Stimulated activated CD4-positive, alpha-beta T cell treated with anti-CD3 and anti-CD28 coated beads, Interleukin-2, amount 100 ng/mL, for 4 hours (primary cell): ENCODE data around the gene AHCTF1.
"Not testable (repeated sequence)": the region's sequence is repeated elsewhere in the genome, so short reads cannot be mapped to it uniquely, and the experiment has no call there.

Source experiments
- DNase-seq: peaks from one replicate; pipeline ENCODE4 v3.0.0-alpha.2; 2020; ENCODE audit warnings: low read depth

Gene AHCTF1

GRCh38 chr1:246836209-246836966 is 95.4 kb downstream of the AHCTF1 start:
- no peak for DNase-seq

GRCh38 chr1:246831543-246831942 is 100.2 kb downstream of the AHCTF1 start:
- DNase-seq = no peak

- no peak for DNase-seq
These were observed 102.9 kb downstream of the AHCTF1 start for GRCh38 chr1:246828818-246829217.

- no peak for DNase-seq
These were observed 104.4 kb downstream of the AHCTF1 start for GRCh38 chr1:246827396-246827795.

- no peak for DNase-seq
These were observed 106.1 kb downstream of the AHCTF1 start for GRCh38 chr1:246825557-246826175.

GRCh38 chr1:246824541-246824940 is 107.2 kb downstream of the AHCTF1 start:
- DNase-seq = no peak

GRCh38 chr1:246822154-246822553 is 109.6 kb downstream of the AHCTF1 start:
- DNase-seq = not testable (repeated sequence)

- DNase-seq = no peak
These were observed 111.1 kb downstream of the AHCTF1 start for GRCh38 chr1:246820666-246821065.

GRCh38 chr1:246817778-246818177 is 114.0 kb downstream of the AHCTF1 start:
- not testable (repeated sequence) for DNase-seq

- no peak for DNase-seq
These were observed 116.0 kb downstream of the AHCTF1 start for GRCh38 chr1:246815693-246816270.

GRCh38 chr1:246814890-246815289 is 116.9 kb downstream of the AHCTF1 start:
- no peak for DNase-seq

- DNase-seq = not testable (repeated sequence)
These were observed 118.4 kb downstream of the AHCTF1 start for GRCh38 chr1:246813325-246813724.

- DNase-seq = no peak
These were observed 119.8 kb downstream of the AHCTF1 start for GRCh38 chr1:246811985-246812384.

GRCh38 chr1:246809473-246809872 is 122.3 kb downstream of the AHCTF1 start:
- no peak for DNase-seq

GRCh38 chr1:246805135-246805716 is 126.5 kb downstream of the AHCTF1 start:
- DNase-seq = no peak

- no peak for DNase-seq
These were observed 127.9 kb downstream of the AHCTF1 start for GRCh38 chr1:246803883-246804282.

- no peak for DNase-seq
These were observed 128.4 kb downstream of the AHCTF1 start for GRCh38 chr1:246803373-246803772.

- no peak for DNase-seq
These were observed 130.3 kb downstream of the AHCTF1 start for GRCh38 chr1:246801241-246802020.

- DNase-seq = no peak
These were observed 131.0 kb downstream of the AHCTF1 start for GRCh38 chr1:246800756-246801155.

- no peak for DNase-seq
These were observed 131.4 kb downstream of the AHCTF1 start for GRCh38 chr1:246800356-246800755.

- no peak for DNase-seq
These were observed 132.9 kb downstream of the AHCTF1 start for GRCh38 chr1:246798606-246799496.
